Endometrium (tissue), 2 donors: Measurements from ENCODE around the gene SPPL3.
"Not testable (repeated sequence)": the region's sequence is repeated elsewhere in the genome, so short reads cannot be mapped to it uniquely, and the experiment has no call there.

ENCODE experiments used
- FAIRE-seq: peaks from 2 replicates; lab custom pipeline; 2012; peaks lifted over from hg19 to GRCh38; lab: Jason Lieb, UNC
- donor health status: control.
- donor health status: control.

Gene SPPL3

DNA sequence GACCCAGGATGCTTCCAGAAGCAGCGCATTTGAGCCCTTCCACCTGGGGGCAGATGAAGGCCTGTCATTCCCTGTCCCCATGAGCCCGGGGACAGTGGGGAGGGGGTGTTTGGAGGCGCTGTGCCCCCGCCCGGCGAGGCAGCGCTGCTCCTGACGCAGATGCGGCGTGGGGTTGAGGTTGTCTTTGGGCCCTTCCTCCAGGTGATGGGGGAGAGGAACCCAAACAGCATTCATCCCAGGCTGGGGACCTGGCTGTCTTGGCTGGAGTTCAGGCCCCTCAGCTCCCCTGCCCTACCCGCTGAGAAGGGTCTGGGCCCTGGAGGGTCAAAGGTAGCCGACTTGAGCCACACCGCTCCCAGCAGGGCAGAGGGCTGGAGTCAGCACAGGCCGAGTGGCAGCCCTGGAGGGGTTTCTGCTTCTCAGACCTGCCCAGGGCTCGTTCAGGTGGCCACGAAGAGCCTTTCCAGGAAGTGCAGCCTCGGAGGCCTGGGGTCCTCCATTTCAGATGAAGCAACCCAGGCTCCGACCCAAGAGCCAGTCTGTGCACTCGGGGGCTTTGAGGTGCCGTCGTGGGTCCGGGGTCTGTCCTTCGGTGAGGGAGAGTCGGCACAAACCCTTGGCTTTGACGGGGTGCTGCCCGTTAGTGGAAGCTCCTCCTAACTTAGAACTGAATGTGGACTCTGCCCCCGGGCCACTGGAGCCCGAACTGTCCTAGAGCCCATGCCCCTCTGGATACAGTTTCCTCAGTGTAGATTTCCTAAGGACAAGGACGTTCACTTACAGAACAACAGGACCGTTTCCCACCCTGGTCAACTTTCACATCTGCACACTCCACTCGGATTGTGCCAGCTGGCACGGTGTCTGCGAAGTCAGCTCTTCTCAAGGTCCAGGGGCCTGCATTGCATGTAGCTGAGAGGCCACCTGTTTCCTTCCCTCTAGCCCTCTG is 162.4 kb downstream of the SPPL3 start:
- FAIRE-seq: no peak

DNA sequence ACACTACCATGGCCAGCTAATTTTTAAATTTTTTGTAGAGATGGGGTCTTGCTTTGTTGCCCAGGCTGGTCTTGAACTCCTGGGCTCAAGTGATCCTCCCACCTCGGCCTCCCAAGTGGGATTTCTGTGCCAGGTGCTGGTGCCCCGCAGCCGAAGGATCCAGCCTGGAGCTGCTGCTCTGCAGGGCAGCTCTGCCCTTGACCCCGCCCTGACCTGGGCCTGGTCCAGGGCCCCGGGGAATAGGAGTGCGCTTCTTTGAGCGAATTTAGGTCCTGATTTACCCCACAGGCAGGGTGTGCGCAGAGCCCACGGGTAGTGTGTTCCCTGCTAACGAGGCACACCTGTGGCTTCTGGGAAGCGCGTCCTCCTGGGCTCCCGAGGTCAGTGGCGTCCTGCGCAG is 163.3 kb downstream of the SPPL3 start:
- FAIRE-seq: no peak

DNA sequence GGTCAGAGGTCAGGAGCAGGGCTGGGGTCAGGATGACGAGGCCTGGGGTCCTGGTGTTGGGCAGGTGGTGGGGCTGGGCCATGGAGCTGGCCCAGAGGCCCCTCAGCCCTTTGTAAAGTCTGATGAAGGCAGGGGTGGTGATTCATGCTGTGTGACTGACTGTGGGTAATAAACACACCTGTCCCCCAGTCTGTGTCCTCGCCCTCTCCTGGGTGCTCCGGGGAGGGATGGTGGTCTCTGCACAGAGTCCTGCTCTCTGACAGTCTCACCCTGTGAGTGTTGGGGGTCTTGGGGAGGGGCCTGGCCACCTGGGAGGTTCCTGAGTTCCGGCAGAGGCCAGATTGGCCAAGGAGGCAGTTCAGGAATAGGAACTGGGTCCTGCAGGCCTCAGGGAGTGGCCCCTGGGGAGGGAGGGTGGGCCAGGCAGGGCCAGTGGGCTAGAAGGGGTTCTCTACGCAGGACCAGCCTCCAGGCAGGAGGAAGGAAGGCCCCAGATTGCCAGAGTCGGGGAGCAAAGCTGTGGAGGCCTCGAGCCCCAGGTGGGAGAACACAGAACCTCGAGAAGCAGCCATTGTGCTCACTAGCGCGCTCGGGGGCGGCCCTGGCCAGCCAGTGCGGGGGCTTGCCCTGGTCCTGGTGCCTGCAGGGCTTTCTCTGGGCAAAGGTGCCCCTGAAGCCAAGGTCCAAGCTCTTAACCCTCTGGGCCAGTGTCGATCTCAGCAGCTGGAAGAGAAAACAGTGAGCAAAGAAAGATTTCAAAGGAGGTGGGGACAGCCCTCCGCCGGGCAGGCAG is 164.1 kb downstream of the SPPL3 start:
- no peak for FAIRE-seq

DNA sequence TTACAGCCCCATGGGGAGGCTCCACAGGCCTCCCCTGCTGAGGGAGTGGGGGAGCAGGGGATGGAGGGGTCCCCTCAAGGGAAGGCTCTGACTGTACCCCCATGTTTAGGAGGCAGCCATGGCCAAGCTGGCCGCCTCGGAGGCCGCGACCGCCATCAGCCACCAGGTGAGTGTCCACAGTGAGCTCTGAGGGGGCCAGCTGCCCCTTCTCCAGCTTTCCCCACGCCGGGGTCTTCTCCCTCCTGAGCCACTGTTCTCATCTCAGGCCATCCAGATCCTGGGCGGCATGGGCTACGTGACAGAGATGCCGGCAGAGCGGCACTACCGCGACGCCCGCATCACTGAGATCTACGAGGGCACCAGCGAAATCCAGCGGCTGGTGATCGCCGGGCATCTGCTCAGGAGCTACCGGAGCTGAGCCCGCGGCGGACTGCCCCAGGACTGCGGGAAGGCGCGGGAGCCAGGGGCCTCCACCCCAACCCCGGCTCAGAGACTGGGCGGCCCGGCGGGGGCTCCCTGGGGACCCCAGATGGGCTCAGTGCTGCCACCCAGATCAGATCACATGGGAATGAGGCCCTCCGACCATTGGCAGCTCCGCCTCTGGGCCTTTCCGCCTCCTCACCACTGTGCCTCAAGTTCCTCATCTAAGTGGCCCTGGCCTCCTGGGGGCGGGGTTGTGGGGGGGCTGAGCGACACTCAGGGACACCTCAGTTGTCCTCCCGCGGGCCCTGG is 165.0 kb downstream of the SPPL3 start:
- no peak for FAIRE-seq

DNA sequence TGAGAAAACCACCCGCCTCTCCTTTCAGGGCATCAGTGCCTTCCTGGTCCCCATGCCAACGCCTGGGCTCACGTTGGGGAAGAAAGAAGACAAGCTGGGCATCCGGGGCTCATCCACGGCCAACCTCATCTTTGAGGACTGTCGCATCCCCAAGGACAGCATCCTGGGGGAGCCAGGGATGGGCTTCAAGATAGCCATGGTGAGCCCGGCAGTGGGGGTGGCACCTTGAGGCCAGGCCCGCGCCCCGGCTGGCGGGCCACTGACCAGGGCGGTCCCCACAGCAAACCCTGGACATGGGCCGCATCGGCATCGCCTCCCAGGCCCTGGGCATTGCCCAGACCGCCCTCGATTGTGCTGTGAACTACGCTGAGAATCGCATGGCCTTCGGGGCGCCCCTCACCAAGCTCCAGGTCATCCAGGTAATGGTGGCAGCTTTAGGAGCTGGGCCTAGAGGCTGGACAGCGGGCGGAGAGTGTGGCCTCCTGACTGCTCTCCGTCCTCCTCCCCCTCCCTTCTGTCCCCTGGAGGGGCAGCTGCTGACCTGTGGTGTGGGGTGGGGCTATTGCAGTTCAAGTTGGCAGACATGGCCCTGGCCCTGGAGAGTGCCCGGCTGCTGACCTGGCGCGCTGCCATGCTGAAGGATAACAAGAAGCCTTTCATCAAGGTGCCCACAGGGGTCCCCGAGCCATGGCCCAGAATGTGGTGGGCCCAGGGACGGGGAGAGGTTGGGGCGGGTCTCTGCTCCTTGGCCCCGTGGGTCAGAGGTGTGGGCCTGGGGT is 165.7 kb downstream of the SPPL3 start:
- no peak for FAIRE-seq

DNA sequence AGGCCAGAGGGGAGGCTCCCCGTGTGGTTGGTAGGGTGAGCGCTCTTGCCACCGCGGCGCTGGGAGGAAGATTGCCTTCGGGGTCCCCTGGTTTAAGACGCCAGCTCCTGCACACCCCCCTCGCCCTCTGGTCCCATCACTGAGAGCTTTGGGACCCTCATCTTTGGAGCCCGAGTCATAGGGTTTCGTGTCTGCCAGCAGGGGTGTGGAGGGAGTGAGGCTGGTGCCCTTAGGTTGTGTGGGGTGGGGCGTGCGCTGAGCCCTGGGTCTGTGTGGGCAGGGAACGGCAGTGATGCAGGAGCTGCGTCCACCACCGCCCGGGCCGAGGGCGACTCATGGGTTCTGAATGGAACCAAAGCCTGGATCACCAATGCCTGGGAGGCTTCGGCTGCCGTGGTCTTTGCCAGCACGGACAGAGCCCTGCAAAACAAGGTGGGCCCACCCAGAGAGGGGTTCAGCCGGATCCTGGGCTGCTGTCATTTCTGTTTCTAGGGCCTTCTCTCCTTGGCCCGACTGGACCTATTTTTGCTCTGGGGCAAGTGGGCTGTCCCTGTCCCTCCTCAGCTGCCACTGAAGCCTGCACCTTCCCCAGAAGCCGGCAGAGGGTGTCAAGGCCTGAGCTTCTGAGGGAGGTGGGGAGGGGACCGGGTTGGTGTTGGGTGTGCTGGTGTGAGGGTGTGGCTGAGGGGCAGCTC is 166.5 kb downstream of the SPPL3 start:
- FAIRE-seq: no peak

DNA sequence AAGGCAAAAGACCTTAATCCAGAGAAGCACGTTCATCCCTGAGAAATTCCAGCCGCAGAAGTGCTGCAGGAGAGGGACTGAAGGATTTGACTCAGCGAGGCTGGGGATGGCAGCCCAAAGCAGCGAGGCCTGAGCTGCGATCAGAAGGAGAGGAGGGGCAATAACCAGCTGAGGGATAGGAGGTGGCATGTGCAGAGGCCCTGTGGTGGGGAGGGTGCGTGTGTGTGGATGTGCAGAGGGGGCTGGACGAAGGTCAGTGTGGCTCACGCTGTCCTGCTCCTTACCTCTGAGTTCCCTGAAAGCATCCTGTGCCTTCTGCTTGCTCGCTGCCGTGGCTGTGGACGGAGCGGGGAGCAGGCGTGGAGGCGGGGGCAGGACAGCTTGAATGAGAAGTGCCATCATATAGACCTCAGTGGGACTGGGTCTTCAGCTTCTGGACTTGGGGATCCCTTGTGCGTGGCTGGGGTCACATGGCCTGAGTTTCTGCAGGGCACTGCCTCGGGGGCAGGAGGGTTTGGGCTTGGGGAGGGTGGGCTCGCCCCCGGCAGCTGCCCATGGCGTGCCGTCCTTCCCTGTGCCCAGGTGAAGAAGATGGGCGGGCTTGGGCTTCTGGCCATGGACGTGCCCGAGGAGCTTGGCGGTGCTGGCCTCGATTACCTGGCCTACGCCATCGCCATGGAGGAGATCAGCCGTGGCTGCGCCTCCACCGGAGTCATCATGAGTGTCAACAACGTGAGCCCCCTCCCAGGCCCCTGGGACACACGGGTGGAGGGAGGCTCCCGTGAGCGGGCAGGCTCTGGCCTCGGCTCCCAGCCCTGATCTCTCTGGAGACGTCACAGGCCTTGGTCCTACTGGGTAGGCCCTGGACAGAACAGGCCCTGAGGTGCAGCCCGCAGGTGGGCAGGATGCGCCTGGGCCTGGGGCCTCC is 167.5 kb downstream of the SPPL3 start:
- FAIRE-seq: no peak

DNA sequence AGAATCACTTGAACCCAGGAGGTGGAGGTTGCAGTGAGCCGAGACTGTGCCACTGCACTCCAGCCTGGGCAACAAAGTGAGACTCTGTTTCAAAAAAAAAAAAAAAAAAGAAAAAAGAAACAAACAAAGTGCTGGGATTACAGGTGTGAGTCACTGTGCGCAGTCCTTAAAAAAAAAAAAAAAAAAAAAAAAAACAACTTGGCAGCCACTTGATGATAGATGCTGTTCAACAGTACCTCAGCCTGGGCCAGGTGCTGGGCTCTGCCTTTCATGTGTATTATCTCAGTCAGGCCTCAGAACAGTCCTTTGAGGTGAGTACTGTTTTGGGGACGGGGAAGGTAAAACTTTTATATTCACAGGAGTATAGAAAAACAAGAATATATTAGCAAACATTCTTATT is 169.0 kb downstream of the SPPL3 start:
- no peak for FAIRE-seq

DNA sequence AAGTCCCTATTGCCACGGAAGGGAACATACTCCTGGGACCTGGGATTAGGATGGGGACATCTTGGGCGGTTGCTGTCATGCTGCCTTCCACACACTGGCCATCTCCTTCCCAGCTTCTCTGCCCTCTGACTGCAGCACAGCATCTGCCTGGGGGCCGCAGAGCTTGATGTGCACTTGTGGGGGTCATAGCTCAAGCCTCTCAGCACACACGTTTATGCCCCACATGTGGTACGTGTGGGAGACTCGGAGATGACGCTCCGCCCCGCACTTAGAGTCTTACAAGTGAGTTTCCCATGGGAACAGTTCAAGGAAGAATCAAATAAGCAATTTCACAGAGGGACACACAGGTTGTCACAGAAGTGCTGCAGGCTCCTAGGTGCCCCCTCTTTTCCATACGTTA is 169.9 kb downstream of the SPPL3 start:
- no peak for FAIRE-seq

DNA sequence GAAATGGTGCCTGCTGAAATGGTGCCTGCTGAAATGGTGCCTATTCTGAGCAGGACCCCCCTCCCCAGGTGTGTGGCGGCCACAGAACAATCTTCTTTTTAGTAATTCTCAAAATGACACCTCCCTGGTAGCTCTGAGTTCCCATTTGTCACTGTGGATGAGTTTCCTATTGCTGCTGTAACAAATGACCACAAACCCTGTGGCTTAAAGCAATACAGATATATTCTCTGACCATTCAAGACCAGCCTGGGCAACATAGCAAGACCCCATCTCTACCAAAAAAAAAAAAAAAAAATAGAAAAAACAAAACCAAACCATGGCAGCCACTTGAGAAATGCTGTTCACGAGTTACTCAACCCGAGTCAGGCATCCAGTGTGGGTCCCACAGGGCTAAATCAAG is 170.6 kb downstream of the SPPL3 start:
- no peak for FAIRE-seq

DNA sequence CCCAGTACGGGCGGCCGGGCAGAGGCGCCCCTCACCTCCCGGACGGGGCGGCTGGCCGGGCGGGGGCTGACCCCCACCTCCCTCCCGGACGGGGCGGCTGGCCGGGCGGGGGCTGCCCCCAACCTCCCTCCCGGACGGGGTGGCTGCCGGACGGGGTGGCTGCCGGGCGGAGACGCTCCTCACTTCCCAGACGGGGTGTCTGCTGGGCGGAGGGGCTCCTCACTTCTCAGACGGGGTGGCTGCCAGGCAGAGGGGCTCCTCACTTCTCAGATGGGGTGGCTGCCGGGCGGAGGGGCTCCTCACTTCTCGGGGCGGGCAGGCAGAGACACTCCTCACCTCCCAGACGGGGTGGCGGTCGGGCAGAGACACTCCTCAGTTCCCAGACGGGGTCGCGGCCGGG is 172.0 kb downstream of the SPPL3 start:
- not testable (repeated sequence) for FAIRE-seq

DNA sequence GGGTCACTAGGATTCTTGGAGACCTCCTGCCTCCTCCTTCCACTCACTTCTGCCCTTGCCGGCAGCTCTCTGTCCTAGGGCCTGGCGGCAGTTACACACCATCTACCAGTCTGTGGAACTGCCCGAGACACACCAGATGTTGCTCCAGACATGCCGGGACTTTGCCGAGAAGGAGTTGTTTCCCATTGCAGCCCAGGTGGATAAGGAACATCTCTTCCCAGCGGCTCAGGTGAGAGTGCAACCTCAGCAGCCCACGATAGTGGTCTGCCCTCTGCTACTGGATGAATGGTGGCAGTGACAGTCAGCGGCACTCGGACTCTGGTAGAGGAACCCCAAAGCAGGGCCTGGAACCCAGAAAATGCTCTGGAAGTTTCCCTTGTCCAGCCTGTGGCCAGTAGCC is 177.2 kb downstream of the SPPL3 start:
- FAIRE-seq: no peak

DNA sequence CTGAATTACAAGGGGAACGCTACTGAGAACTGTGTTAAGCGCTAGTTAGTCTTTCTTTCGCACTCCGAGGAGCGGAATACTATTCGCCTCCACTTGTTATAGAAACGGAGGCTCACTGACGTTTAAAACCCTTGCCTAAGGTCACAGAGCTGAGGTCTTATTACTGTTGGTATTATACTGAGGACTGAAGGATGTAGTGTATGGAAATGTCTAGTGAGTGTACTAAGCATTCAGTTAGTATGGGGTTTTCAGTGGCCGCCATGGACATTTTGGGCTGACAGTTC is 177.7 kb downstream of the SPPL3 start:
- FAIRE-seq: no peak

DNA sequence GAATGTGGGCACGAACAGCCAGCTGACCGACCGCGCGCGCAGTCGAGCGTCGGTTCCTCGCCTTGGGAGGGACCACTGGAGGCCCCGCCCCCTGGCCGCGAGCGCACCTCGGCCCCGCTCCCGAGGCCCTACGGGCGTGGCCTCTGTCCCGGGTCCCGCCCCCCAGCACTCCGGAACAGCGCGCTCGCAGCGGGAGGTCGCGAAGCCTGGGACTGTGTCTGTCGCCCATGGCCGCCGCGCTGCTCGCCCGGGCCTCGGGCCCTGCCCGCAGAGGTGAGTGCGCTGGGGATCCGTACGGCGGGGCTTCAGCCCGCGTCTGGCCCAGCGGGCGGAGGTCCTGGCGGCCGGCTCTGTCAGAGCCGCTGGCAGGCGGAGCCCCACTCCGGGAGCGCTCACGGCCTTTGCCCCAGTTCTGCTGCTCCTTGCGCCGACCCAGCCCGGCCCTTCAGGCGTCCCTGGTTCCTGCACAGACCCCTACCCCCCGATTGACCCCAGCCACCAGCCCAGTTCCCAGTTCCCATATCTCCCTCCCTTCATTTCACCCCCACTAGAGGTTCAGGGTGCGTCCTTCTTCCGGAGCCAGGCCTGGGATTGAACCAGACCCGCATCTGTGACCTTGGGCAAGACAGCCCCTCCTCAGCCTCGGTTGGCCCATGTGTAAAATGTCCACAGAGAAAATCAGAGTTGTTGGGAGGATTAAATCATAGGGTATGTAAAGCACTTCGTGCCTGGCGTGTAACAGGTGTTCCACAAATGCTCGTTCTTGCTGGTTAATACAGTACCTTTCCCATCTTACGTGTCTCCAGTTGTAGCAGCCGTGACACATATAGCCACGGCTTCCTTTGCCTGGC is 178.3 kb downstream of the SPPL3 start, which contains the start of gene ACADS:
Gene ACADS, plus strand, starts transcription at position 168 of the 851 bp plus-strand sequence. Its CDS starts 60 bp downstream, at position 228.
- no peak for FAIRE-seq

DNA sequence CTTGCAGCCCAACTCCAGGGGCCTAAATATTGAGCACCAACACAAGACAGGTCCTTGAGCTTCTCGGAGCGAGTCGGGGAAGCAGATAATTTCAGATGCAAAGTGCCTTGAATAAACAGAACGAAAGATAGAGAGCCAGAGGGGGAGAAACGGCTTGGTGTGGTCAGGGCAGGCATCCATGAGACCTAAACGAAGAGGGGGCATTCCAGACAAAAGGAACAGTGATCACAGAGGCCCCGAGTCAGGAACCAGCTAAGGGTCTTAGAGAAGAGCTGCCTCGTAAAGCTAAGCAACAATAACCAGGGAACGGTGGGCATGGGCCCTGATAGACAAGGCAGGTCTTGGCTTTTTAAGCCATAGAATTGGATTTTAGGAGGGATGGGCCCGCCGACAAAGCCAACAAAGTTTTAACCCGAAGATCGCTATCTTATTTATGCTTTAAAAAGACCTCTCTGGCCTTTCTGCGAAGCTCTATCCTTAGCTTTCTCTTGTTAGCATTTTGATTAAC is 179.0 kb downstream of the SPPL3 start:
- FAIRE-seq: no peak

DNA sequence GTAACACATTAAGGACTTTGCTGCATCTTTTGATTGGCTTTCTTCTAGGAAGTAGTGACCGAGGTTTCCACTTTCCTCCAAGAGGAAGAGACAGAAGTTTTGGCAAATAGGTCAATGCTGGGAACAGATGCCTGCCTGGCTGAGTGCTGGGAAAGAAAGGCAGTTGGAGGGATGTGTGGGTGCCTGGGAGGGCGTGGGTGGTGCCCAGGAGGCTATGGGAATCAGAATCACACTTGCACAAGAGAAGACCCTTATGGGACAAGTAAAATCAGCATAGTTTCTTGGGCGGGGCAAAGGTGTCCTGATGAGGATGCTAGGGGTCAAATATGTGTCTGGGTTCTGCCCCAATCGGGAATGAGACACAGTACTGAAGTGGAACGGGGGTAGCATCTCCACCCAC is 179.4 kb downstream of the SPPL3 start:
- FAIRE-seq: no peak

DNA sequence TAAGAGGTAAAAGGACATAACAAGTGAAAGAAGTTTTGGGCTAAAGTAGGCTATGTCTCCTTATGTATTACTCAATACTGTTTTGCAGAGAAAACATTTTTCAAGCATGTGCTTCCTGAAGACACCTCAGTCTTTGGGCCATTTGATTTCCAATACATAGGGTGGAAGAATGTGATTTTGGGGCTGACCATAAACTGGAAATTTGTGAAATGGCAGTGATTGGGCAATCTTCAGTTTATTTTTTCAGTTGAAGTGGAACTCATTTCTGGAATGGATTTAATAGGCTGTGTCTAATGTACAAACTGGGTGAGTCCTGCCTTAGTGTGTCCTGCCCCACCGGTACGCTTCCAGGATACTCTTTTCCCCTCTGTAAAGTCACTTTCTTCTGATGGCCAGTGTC is 181.4 kb downstream of the SPPL3 start:
- no peak for FAIRE-seq

DNA sequence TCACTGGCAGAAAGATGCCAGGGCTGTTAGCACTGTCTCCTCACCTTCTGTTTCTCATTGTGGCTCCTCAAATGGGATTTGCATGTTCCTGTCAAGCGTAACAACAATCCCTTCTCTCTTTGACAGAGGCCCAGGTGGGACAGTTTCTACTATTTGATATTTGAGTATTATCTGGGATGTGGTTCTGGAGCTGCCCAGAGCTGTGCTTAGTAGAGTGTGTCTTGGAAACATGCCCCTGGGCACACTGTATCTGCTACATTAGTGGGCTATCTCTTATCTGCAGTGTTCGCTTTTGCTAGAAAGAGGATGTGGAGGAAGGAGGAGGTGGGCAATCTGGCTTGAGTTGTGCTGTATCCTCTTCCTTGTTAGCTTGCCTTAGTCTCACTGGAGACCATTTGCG is 182.3 kb downstream of the SPPL3 start:
- no peak for FAIRE-seq
